ENCODE measurements around the gene RPH3AL.

Gene RPH3AL

GRCh38 chr17:388087-388486, 35.5 kb upstream of the RPH3AL start:
- Histone ChIP-seq H3K9me3 (ENCODE audit: control insufficient read depth, low read length) (no peaks in the 10 kb centered on the region), H3K4me1 (ENCODE audit: control insufficient read depth, insufficient read depth, low read length, poor library complexity, severe bottlenecking) (peaks cover 10% of the 10 kb centered on the region), H3K27ac (ENCODE audit: insufficient read depth, low read length, poor library complexity, severe bottlenecking) (no peak overlapping the region), H3K4me3 (ENCODE audit: insufficient read depth, low read depth, low read length, poor library complexity, severe bottlenecking) (no peak overlapping the region), H3K36me3 (ENCODE audit: control insufficient read depth, insufficient read depth, low read length) (no peaks in the 10 kb centered on the region), H3K27me3 (replicated peaks; ENCODE audit: control insufficient read depth, insufficient read depth, low read length, poor library complexity, severe bottlenecking) (no peaks in the 10 kb centered on the region)
- no peak for DNase-seq

GRCh38 chr17:386141-386876, 33.7 kb upstream of the RPH3AL start:
- H3K4me1 ChIP-seq (ENCODE audit: control insufficient read depth, insufficient read depth, low read length, poor library complexity, severe bottlenecking), result peaks cover 10% of the 10 kb centered on the region
- H3K4me3 ChIP-seq (ENCODE audit: insufficient read depth, low read depth, low read length, poor library complexity, severe bottlenecking), result peak overlapping the region; percentile 44
- no peaks in the 10 kb centered on the region for H3K27me3 ChIP-seq (replicated peaks; ENCODE audit: control insufficient read depth, insufficient read depth, low read length, poor library complexity, severe bottlenecking)
- DNase-seq, result peak; percentile 27 to 51 (median 29)
- no peaks in the 10 kb centered on the region for H3K36me3 ChIP-seq (ENCODE audit: control insufficient read depth, insufficient read depth, low read length)
- no peak overlapping the region for H3K27ac ChIP-seq (ENCODE audit: insufficient read depth, low read length, poor library complexity, severe bottlenecking)
- H3K9me3 ChIP-seq (ENCODE audit: control insufficient read depth, low read length), result no peaks in the 10 kb centered on the region

- Histone ChIP-seq H3K9me3 (ENCODE audit: control insufficient read depth, low read length) (no peaks in the 10 kb centered on the region), H3K4me3 (ENCODE audit: insufficient read depth, low read depth, low read length, poor library complexity, severe bottlenecking) (no peak overlapping the region), H3K27me3 (replicated peaks; ENCODE audit: control insufficient read depth, insufficient read depth, low read length, poor library complexity, severe bottlenecking) (no peaks in the 10 kb centered on the region), H3K27ac (ENCODE audit: insufficient read depth, low read length, poor library complexity, severe bottlenecking) (no peak overlapping the region), H3K4me1 (ENCODE audit: control insufficient read depth, insufficient read depth, low read length, poor library complexity, severe bottlenecking) (peaks cover 10% of the 10 kb centered on the region), H3K36me3 (ENCODE audit: control insufficient read depth, insufficient read depth, low read length) (no peaks in the 10 kb centered on the region)
- no peak for DNase-seq
Measured at GRCh38 chr17:385836-386140, 33.2 kb upstream of the RPH3AL start.

GRCh38 chr17:385178-385835, 32.7 kb upstream of the RPH3AL start:
- H3K9me3 ChIP-seq (ENCODE audit: control insufficient read depth, low read length), result no peaks in the 10 kb centered on the region
- peaks cover 10% of the 10 kb centered on the region for H3K4me1 ChIP-seq (ENCODE audit: control insufficient read depth, insufficient read depth, low read length, poor library complexity, severe bottlenecking)
- H3K27ac ChIP-seq (ENCODE audit: insufficient read depth, low read length, poor library complexity, severe bottlenecking), result no peak overlapping the region
- H3K36me3 ChIP-seq (ENCODE audit: control insufficient read depth, insufficient read depth, low read length), result no peaks in the 10 kb centered on the region
- no peak for DNase-seq
- no peaks in the 10 kb centered on the region for H3K27me3 ChIP-seq (replicated peaks; ENCODE audit: control insufficient read depth, insufficient read depth, low read length, poor library complexity, severe bottlenecking)
- peak overlapping the region; percentile 63 for H3K4me3 ChIP-seq (ENCODE audit: insufficient read depth, low read depth, low read length, poor library complexity, severe bottlenecking)

GRCh38 chr17:384622-385177, 32.1 kb upstream of the RPH3AL start:
- Histone ChIP-seq H3K9me3 (ENCODE audit: control insufficient read depth, low read length) (no peaks in the 10 kb centered on the region), H3K4me1 (ENCODE audit: control insufficient read depth, insufficient read depth, low read length, poor library complexity, severe bottlenecking) (peaks cover 10% of the 10 kb centered on the region), H3K4me3 (ENCODE audit: insufficient read depth, low read depth, low read length, poor library complexity, severe bottlenecking) (peak overlapping the region; percentile 63), H3K27me3 (replicated peaks; ENCODE audit: control insufficient read depth, insufficient read depth, low read length, poor library complexity, severe bottlenecking) (no peaks in the 10 kb centered on the region), H3K27ac (ENCODE audit: insufficient read depth, low read length, poor library complexity, severe bottlenecking) (no peak overlapping the region), H3K36me3 (ENCODE audit: control insufficient read depth, insufficient read depth, low read length) (no peaks in the 10 kb centered on the region)
- DNase-seq, result no peak

- Histone ChIP-seq H3K27me3 (replicated peaks; ENCODE audit: control insufficient read depth, insufficient read depth, low read length, poor library complexity, severe bottlenecking) (no peaks in the 10 kb centered on the region), H3K4me3 (ENCODE audit: insufficient read depth, low read depth, low read length, poor library complexity, severe bottlenecking) (no peak overlapping the region), H3K4me1 (ENCODE audit: control insufficient read depth, insufficient read depth, low read length, poor library complexity, severe bottlenecking) (peaks cover 10% of the 10 kb centered on the region), H3K27ac (ENCODE audit: insufficient read depth, low read length, poor library complexity, severe bottlenecking) (no peak overlapping the region), H3K9me3 (ENCODE audit: control insufficient read depth, low read length) (no peaks in the 10 kb centered on the region), H3K36me3 (ENCODE audit: control insufficient read depth, insufficient read depth, low read length) (no peaks in the 10 kb centered on the region)
- no peak for DNase-seq
Measured at GRCh38 chr17:383771-384621, 31.4 kb upstream of the RPH3AL start.

- H3K36me3 ChIP-seq (ENCODE audit: control insufficient read depth, insufficient read depth, low read length), result no peaks in the 10 kb centered on the region
Measured at GRCh38 chr17:382644-383533, 30.3 kb upstream of the RPH3AL start.

GRCh38 chr17:381941-382643, 29.5 kb upstream of the RPH3AL start:
- H3K27ac ChIP-seq (ENCODE audit: insufficient read depth, low read length, poor library complexity, severe bottlenecking), result no peak overlapping the region
- no peak overlapping the region for H3K4me3 ChIP-seq (ENCODE audit: insufficient read depth, low read depth, low read length, poor library complexity, severe bottlenecking)
- no peaks in the 10 kb centered on the region for H3K27me3 ChIP-seq (replicated peaks; ENCODE audit: control insufficient read depth, insufficient read depth, low read length, poor library complexity, severe bottlenecking)
- no peaks in the 10 kb centered on the region for H3K36me3 ChIP-seq (ENCODE audit: control insufficient read depth, insufficient read depth, low read length)
- no peak for DNase-seq
- peaks cover 10% of the 10 kb centered on the region for H3K4me1 ChIP-seq (ENCODE audit: control insufficient read depth, insufficient read depth, low read length, poor library complexity, severe bottlenecking)
- no peaks in the 10 kb centered on the region for H3K9me3 ChIP-seq (ENCODE audit: control insufficient read depth, low read length)

More at GRCh38 chr17:382644-383533, 30.3 kb upstream of the RPH3AL start:
- no peak for DNase-seq
- H3K9me3 ChIP-seq (ENCODE audit: control insufficient read depth, low read length), result no peaks in the 10 kb centered on the region
- no peak overlapping the region for H3K27ac ChIP-seq (ENCODE audit: insufficient read depth, low read length, poor library complexity, severe bottlenecking)
- no peak overlapping the region for H3K4me3 ChIP-seq (ENCODE audit: insufficient read depth, low read depth, low read length, poor library complexity, severe bottlenecking)
- H3K27me3 ChIP-seq (replicated peaks; ENCODE audit: control insufficient read depth, insufficient read depth, low read length, poor library complexity, severe bottlenecking), result no peaks in the 10 kb centered on the region
- peaks cover 10% of the 10 kb centered on the region for H3K4me1 ChIP-seq (ENCODE audit: control insufficient read depth, insufficient read depth, low read length, poor library complexity, severe bottlenecking)

GRCh38 chr17:381516-381915, 28.9 kb upstream of the RPH3AL start:
- H3K9me3 ChIP-seq (ENCODE audit: control insufficient read depth, low read length), result no peaks in the 10 kb centered on the region
- H3K27ac ChIP-seq (ENCODE audit: insufficient read depth, low read length, poor library complexity, severe bottlenecking), result no peak overlapping the region
- DNase-seq, result no peak
- H3K36me3 ChIP-seq (ENCODE audit: control insufficient read depth, insufficient read depth, low read length), result no peaks in the 10 kb centered on the region
- H3K27me3 ChIP-seq (replicated peaks; ENCODE audit: control insufficient read depth, insufficient read depth, low read length, poor library complexity, severe bottlenecking), result no peaks in the 10 kb centered on the region
- peaks cover 10% of the 10 kb centered on the region for H3K4me1 ChIP-seq (ENCODE audit: control insufficient read depth, insufficient read depth, low read length, poor library complexity, severe bottlenecking)
- no peak overlapping the region for H3K4me3 ChIP-seq (ENCODE audit: insufficient read depth, low read depth, low read length, poor library complexity, severe bottlenecking)
